ENCODE results near the gene AIRE.
"Not testable (repeated sequence)": the region's sequence is repeated elsewhere in the genome, so short reads cannot be mapped to it uniquely, and the experiment has no call there.

Gene AIRE

DNA sequence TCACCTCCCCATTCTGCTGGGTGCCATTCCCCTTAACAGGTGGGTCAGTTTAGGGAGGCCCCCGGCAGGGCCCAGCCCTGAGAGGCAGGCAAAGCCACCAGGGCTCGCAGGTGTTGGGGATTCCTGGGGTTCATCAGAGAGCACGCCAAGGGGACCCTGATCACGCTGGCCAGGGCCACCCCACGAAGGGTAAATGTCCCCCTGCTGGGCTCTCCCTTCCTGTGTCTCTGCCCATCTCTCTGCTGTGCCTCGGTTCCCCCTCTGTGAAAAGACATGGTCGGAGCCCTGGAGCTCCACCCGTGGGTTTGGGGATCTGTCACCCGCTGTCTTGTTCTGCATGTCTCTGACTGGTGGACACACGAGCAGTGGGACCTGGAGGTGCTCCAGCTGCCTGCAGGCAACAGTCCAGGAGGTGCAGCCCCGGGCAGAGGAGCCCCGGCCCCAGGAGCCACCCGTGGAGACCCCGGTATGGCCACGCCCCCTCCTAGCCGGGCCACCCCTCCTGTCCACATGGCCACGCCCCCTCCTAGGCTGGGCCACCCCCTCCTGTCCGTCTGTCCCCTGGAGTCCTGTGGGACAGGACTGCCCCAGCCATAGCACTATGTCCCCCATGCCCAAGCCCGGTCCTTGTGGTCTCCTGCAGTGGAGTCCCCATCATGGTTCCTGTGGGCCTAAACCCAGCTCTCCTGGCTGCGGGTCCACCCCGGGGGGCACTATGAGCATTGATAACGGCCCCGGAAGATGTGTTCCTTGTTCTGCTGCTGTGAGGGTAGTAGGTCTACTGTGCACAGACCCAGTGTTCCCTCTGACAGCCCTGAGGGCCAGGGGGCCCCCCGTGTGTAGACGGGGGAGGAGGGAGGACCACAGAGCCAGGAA is 6.5 kb downstream of the AIRE start:
- DNase-seq (ENCODE audit: low read depth, low spot score) = no peak

DNA sequence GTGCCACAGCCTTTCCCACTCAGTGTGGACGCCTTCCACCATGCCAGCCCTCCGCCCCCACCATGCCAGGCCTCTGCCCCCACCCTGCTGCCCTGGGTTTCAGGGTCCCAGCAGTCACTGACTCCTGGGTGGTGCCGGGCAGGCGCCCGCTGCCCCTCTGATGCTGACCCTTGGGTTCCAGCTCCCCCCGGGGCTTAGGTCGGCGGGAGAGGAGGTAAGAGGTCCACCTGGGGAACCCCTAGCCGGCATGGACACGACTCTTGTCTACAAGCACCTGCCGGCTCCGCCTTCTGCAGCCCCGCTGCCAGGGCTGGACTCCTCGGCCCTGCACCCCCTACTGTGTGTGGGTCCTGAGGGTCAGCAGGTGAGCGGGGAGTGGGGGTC is 7.1 kb downstream of the AIRE start:
- no peak for DNase-seq (ENCODE audit: low read depth, low spot score)

DNA sequence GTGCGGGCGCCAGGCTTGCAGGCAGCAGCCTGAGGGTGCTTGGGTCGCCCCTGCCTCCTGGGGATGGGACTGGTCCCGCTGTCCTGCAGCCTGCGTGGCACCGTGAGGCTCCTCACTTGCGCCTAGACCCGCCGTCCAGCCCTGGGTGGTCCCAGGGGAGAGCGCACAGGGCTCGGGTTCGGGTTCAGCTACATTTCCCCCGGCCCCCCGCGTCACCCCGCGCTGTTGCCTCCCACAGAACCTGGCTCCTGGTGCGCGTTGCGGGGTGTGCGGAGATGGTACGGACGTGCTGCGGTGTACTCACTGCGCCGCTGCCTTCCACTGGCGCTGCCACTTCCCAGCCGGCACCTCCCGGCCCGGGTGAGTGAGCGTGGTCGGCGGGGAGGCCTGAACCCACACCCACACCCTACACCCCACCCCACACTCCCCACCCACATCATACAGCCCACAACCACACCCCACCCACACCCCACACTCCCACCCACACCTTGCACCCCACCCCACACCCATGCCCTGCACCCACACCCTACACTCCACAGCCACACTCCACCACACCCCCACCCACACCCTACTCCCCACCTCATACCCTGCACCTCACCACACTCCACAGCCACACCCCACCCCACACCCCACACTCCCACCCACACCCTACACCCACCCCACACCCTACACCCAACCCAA is 8.0 kb downstream of the AIRE start:
- no peak for DNase-seq (ENCODE audit: low read depth, low spot score)

DNA sequence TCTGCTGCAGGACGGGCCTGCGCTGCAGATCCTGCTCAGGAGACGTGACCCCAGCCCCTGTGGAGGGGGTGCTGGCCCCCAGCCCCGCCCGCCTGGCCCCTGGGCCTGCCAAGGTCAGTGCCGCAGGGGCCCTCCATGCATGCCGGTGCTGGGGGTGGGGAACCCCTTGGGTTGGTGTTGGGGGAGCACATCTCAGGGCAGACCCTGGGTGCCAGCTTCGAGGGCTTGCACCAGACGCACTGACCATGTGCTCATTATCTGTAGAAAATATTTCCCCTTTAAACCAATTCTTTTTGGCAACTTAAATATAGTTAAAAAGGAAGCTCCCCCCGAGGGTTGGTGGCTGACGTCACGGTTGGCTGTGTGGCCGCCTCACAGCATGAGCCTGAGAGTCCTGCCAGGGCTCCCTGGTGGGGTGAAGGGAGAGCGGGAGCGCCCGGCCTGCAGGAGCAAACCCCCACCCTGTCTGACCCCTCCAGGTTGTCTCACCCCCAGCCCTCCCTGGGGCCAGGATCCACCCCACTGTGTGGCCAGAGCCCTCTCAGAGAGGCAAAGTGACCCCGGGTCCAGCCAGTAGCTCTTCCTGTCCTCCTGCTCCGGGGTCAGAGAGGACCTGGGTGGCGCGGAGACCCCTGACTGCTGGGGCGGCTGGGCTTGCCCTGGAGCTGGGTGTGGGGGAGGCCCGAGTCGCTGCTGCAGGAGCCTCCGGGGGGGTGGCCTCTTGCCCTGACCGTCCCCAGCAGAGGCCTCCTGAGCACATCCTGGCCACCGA is 8.9 kb downstream of the AIRE start:
- peak; percentile 42 for DNase-seq (ENCODE audit: low read depth, low spot score)

DNA sequence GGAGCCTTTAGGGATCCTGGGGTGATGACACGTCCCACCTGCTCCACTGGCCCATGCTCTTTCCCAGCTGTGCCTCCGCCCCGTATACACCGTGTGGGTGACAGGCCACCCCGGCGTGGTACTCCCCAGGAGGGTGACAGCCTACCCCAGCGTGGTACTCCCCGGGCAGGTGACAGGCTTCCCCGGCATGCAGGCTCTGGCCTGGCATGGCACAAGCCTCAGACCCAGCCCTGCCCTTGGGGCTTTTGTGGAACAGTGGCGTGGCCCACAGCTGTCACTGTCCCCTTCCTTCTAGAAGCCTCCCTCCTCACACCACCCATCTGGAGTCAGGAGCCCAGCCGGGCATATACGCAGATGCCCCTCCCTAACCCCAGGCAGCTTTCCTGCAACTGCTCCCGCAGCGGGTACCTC is 9.5 kb downstream of the AIRE start:
- DNase-seq (ENCODE audit: low read depth, low spot score) = no peak

DNA sequence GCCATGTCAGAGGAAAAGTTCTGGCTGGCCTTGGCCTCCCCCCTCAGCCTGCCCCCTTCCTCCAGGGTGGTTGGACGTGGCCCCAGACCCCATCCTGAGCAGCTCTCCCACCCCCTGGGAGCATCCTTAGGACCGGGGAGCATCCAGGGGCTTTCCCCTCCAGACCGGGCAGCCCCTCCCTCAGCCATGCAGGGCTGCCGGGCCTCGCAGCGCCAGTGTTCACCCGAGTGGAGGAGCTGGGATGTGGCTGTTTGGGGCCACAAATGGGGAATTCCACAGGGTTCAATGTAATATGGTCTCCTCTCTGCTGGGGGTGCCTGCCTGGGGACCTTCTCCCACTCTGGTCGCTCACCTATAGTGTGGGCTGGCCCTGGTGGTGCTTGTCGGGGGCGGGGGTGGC is 10.0 kb downstream of the AIRE start:
- DNase-seq (ENCODE audit: low read depth, low spot score) = no peak

DNA sequence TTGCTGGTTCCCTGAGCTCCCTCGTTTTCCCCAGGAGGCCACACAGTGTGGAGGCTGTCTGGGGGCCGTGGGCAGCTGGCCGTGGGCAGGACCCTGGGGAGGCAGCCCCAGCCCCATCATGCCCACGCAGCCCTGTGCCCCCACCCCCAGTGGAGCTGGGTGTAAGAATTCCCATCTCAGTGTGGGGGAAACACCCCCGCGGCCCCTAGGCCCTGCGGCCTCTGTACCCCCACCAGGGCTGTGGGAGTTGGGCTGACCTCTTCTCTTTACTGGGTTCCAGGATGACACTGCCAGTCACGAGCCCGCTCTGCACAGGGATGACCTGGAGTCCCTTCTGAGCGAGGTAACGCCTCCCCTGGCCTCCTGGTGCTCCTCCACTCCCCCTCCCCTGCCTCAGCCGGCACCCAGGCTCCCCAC is 10.4 kb downstream of the AIRE start:
- DNase-seq (ENCODE audit: low read depth, low spot score) = no peak

DNA sequence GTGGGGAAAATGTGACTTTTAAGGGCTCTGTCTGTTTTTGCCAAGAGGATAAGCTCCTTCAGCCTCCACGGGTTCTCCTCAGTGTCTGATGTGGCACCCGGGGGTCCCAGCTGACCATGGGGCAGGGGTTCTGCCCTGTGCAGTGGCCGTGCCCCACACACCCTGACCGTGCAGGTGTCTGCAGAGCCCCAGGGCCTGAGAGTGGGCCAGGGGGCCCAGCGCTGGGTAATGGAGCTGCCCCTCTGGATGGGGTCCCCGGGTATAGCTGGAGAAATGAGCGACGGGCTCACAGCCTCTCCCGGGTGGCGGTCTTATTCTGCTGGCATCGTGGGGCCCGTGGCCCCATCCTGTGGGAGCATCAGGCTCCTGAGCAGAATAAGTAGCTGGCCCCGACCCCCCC is 11.2 kb downstream of the AIRE start:
- DNase-seq (ENCODE audit: low read depth, low spot score) = no peak

DNA sequence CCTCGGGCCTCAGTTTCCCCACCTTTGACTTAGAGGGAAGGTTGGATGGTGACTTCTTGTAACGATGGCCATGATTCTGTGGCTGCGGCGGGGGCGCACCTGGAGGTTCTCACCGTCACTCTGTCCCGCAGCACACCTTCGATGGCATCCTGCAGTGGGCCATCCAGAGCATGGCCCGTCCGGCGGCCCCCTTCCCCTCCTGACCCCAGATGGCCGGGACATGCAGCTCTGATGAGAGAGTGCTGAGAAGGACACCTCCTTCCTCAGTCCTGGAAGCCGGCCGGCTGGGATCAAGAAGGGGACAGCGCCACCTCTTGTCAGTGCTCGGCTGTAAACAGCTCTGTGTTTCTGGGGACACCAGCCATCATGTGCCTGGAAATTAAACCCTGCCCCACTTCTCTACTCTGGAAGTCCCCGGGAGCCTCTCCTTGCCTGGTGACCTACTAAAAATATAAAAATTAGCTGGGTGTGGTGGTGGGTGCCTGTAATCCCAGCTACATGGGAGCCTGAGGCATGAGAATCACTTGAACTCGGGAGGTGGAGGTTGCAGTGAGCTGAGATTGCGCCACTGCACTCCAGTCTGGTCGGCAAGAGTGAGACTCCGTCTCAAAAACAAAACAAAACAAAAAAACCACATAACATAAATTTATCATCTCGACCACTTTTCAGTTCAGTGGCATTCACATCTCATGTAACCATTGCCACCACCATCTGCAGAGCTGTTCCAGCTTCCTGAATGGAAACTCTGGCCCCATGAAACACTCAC is 12.0 kb downstream of the AIRE start:
- DNase-seq (ENCODE audit: low read depth, low spot score) = peak; percentile 89

DNA sequence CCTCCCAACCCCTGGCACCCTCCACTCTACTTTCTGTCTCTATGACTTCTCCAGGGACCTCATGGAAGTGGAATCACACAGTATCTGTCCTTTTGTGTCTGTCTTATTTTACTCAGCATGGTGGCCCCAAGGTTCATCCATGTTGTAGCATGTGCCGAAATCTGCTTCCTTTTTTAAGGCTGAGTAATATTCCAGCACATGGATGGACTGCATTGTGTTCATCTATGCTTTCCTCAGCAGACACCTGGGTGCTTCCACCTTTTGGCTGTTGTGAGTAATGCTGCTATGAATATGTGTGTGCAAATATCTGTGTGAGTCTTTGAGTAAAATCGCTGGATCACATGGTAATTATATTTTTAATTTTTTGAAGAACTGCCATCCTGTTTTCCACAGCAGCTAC is 12.6 kb downstream of the AIRE start:
- DNase-seq (ENCODE audit: low read depth, low spot score) = no peak

DNA sequence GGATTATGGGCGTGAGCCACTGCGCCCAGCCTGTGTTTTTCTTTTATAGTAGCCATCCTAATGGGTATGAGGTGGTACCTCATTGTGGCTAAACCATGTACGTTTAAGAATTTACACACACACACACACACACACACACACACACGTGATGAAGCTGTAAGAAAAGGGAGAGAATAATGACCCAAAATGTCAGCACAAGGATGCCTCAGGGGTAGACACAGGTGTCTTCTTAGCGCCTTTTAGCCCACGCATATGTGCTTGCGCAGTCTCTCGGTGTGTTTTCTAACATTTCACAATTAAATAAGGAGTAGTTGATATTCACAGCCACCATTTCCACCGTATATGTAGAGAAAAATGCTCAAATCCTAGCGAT is 13.4 kb downstream of the AIRE start:
- DNase-seq (ENCODE audit: low read depth, low spot score) = peak; percentile 26

DNA sequence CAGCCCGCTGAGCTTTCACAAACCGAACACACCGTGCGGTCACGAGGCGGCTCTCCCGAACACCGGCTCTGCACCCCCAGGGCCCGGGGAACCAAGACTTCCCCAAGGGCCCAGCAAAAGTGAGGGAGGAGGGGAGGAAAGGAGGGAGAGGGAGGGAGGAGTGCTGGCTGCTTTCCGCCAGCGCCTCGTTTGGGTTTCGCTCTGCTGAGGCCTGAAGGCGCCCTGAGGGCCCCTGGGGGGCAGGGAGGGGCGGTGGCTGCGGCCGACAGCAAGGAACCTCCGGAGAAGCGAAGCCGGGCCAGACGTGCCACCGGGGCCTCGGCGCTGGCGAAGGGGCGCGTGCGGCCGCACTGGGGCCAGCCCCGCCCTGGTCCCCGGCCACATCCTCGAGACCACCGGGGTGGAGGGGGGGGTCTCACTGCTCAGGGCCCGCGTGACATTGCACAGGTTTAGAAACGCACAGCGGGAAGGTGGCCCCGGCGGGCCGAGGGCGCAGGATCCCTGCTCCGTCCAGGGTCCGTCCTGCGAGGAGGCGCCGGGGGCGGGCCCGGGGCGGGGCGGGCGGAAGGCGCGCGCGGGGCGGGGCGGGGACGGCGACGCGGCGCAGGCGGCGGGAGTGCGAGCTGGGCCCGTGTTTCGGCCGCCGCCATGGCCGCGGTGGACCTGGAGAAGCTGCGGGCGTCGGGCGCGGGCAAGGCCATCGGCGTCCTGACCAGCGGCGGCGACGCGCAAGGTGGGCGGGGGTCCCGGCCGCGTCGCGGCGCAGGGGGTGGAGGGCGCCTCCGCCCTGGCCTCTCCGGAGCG is 14.0 kb downstream of the AIRE start, which contains the start of gene PFKL:
Gene PFKL, plus strand, starts transcription at position 596 of the 804 bp plus-strand sequence. Its CDS starts 53 bp downstream, at position 649.
- peak; percentile 76 for DNase-seq (ENCODE audit: low read depth, low spot score)

DNA sequence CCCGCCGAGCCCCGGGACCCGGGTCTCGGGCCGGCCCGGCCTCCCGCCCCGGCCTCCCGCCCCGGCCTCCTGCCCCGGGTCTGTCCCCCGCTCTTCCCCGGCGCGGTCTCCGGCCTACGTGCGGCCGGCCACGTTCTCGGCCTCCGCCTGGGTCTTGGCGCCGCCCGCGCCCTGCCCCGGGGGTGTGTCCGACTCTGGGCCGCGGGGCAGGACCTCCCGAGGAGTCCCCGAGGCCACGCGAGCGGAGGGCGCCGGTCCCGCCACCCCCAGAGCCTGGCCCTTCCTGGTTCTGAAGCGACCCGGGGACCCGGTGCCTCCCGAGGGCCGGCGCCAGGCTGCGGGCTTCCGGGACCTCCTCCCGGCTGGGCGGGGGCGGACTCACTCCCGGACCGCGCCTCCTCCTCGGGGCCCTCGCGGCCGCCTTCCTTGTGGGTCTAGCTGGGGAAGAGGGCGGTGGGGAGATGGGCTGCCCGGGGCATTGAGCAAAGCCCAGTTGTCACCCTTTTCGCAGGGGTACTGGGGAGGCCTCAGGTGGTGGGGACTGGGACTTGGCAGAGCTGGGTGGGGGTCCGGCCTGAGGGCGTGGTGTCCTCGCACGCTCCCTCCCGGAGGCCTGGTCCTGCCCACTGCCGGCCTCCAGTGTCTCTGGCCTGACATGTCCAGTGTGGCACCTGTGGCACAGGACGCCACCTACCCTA is 14.7 kb downstream of the AIRE start:
- DNase-seq (ENCODE audit: low read depth, low spot score) = peak; percentile 75

DNA sequence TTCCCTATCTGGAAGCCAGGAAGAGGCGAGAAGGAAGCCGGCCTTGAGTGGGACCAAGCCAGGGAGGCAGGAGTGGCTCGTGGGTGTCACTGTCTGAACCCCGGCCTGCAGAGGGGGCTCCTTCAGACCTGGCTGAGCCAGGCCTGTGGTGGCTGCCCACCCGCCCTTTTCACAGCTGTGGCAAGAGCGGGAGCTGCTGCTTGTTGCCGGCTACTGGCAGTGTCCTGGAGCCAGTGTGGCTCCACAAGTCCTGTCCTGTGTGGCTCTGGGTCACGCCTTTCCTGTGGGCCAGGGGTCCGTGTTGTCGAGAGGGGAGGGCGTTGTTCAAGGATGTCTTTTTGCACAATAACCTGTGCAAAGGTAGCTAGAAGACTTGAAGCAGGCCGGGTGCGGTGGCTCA is 15.5 kb downstream of the AIRE start:
- no peak for DNase-seq (ENCODE audit: low read depth, low spot score)

DNA sequence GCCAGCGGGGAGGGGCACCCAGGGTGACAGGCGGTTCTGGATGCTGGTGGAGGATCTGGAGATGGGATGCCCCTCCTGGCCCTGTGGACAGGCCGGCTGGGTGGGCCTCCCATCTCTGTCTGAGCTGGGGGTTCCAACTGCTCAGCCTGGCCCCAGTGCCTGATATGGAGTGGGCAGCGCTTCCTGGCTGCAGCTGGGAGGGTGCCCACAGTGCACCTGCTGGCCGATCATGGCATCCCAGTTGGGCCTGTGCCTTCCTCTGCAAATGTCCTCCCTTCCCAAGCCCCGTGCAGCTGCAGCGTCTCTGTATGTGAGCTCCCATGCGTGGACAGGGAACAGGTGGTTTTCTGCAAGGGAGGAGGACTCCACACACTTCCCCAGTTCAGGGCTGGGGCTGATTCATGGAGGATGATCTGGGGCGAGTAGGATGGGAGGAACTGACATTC is 16.3 kb downstream of the AIRE start:
- DNase-seq (ENCODE audit: low read depth, low spot score) = no peak

DNA sequence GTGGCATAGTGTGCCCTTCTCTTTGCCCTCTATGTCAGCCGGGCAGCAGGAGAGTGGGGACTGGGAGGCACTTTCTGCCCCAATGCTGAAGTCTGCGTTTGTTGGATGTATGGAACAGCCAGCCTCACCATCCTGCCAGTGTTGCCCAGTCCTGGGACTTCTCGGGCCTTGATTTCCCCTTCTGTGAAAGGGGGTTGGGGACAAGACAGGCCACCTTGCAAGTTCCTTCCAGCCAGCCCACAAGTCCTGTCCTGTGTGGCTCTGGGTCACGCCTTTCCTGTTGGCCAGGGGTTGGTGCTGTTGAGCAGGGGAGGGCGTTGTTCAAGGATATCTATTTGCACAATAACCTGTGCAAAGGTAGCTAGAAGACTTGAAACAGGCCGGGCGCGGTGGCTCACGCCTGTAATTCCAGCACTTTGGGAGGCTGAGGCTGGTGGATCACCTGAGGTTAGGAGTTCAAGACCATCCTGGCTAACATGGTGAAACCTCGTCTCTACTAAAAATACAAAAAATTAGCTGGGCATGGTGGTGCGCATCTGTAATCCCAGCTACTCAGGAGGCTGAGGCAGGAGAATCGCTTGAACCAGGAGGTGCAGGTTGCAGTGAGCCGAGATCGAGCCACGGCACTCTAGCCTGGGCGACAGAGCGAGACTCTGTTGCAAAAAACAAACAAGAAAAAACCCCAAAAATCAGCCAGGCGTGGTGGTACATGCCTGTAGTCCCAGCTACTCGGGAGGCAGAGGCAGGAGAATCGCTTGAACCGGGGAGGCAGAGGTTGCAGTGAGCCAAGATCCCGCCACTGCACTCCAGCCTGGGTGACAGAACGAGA is 17.1 kb downstream of the AIRE start:
- DNase-seq (ENCODE audit: low read depth, low spot score) = not testable (repeated sequence)

DNA sequence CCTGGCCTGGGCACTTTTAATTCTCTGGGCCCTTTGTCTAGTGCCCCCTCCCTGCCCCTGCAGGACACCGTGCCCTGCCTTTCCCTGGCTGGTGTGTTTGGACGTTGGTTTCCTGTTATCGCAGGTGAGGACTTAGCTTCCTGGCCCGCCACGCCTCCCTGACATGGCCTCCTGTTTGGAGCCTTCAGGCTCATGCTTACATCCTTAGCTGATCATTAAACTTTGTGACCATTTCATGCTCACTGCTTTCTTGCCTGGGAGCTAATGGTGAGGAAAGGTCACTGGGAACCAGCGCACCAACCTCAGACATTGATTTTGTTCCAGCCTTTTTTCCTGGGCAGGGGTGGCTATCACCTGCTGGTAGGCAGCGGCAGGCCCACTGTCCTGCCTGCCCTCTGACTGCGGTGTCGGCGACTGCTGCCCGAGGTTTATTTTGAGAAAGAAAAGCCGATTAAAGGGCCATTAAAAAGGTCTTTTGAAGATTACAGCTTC is 17.9 kb downstream of the AIRE start:
- no peak for DNase-seq (ENCODE audit: low read depth, low spot score)

DNA sequence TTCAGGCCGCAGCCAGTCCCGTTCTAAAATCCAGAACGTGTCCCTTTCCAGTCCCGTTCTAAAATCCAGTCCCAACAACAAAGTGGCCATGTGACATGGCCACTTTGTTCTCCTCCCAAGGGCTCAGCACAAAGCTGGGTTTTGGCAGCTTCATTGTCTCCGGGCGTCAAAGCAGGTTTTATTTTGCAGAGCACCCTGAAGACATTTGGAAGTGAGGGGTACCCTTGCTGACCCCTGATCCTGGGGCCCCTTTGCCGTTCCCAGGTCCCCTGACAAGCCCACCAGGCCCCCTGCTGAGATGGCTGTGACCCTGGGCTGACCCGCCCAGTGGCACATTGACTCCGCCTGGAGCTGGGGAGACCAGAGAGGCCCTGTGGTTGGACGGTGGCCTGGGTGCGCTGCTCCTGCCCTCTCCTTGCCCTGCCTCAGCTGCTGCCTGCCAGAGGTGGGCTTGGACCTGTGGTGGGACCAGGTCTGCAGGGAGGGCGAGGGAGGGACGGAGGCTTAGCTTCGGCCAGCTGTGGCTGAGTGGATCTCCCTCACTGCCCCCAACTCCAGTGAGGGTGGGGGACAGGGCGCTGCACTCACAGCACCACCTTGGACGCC is 18.4 kb downstream of the AIRE start:
- DNase-seq (ENCODE audit: low read depth, low spot score) = no peak

Data from astrocyte of the hippocampus (primary cell).